ENCODE results near the gene KRT25. TPM values are rescaled to one million over a fixed set of nuclear protein-coding genes. Genes with fewer than 3 reads are reported as not detected.

Gene KRT25
- total and polyA plus RNA-seq, 2 of the 4 experiments (the other 2 are of a cell fraction) = not detected

GRCh38 chr17:40699371-40699770, 55.8 kb downstream of the KRT25 start:
- in situ Hi-C loops (cut with MboI; ENCODE audit: low sequenced_read_pairs) = no loop called here
- no peak overlapping the region for H3K4me2 ChIP-seq (ENCODE audit: low read depth, low read length)
- H3K4me1 ChIP-seq (ENCODE audit: control insufficient read depth, insufficient read depth, low read length) = no peaks in the 10 kb centered on the region
- peaks cover 61% of the 10 kb centered on the region for H3K27me3 ChIP-seq (ENCODE audit: control insufficient read depth, insufficient read depth, low read length)
- H2BK120ac ChIP-seq (ENCODE audit: low read depth, low read length) = no peak overlapping the region
- no peak overlapping the region for H2BK5ac ChIP-seq (ENCODE audit: low read depth, low read length, poor library complexity, severe bottlenecking)
- H3K4me3 ChIP-seq (ENCODE audit: insufficient read depth, low read depth, low read length) = no peak overlapping the region
- H3K9me3 ChIP-seq (ENCODE audit: control insufficient read depth, insufficient read depth, low read length) = no peaks in the 10 kb centered on the region; the same call in 1 of the 2 replicates
- no peak overlapping the region for H3K9ac ChIP-seq (ENCODE audit: low read depth, low read length)
- no peak overlapping the region for H3K23ac ChIP-seq (ENCODE audit: low read depth, low read length)
- ATAC-seq (ENCODE audit: low read depth) = no peak
- no peak overlapping the region for H2BK20ac ChIP-seq (ENCODE audit: low read depth, low read length)
- H3K4ac ChIP-seq (ENCODE audit: low read depth, low read length) = no peak overlapping the region
- dilution Hi-C loops (cut with HindIII; ENCODE audit: low sequenced_read_pairs, unreplicated experiment) = no loop called here
- no peaks in the 10 kb centered on the region for H3K79me1 ChIP-seq (ENCODE audit: low read depth in 1 of 2, low read length in 2 of 2)
- H2AK5ac ChIP-seq (ENCODE audit: low read depth, low read length) = no peak overlapping the region
- intact Hi-C loops (cut with micrococcal nuclease) = no loop called here
- H3K18ac ChIP-seq (ENCODE audit: low read depth, low read length) = no peak overlapping the region
- H4K5ac ChIP-seq (ENCODE audit: low read depth, low read length) = no peak overlapping the region
- no peak overlapping the region for H2AFZ ChIP-seq (replicated peaks; ENCODE audit: low read length, poor library complexity)
- 40% methylated on average over 1 of the region's 9 CpGs; no CpG with 5 or more reads in 1 of the 2 experiments for WGBS, 2 experiments (ENCODE audit: extremely low coverage in 2 of 2, insufficient read length in 1 of 2)
- ChIA-PET POLR2A (ENCODE audit: unreplicated experiment) (no interaction called here), CTCF (no interaction called here)
- H2AK9ac ChIP-seq (replicated peaks; ENCODE audit: low read depth, low read length, poor library complexity) = no peak overlapping the region
- H4K20me1 ChIP-seq (ENCODE audit: insufficient read depth, low read length) = no peaks in the 10 kb centered on the region
- H3K9me1 ChIP-seq (ENCODE audit: insufficient read depth, low read length) = no peaks in the 10 kb centered on the region
- no peak overlapping the region for H2BK15ac ChIP-seq (ENCODE audit: low read depth, low read length)
- no peak overlapping the region for H3K14ac ChIP-seq (replicated peaks; ENCODE audit: low read depth, low read length)
- TF ChIP-seq RAD21 (IDR thresholded peaks at IDR 0.05; ENCODE audit: low read length) = no peak
- TF ChIP-seq, protein P1, sequence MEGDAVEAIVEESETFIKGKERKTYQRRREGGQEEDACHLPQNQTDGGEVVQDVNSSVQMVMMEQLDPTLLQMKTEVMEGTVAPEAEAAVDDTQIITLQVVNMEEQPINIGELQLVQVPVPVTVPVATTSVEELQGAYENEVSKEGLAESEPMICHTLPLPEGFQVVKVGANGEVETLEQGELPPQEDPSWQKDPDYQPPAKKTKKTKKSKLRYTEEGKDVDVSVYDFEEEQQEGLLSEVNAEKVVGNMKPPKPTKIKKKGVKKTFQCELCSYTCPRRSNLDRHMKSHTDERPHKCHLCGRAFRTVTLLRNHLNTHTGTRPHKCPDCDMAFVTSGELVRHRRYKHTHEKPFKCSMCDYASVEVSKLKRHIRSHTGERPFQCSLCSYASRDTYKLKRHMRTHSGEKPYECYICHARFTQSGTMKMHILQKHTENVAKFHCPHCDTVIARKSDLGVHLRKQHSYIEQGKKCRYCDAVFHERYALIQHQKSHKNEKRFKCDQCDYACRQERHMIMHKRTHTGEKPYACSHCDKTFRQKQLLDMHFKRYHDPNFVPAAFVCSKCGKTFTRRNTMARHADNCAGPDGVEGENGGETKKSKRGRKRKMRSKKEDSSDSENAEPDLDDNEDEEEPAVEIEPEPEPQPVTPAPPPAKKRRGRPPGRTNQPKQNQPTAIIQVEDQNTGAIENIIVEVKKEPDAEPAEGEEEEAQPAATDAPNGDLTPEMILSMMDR (conservative IDR thresholded peaks at IDR 0.05; ENCODE audit: low read depth, low read length) = no peak
- no peak overlapping the region for H3K27ac ChIP-seq (ENCODE audit: insufficient read depth, low read length)
- H4K91ac ChIP-seq (ENCODE audit: insufficient read depth, low read depth, low read length) = no peak overlapping the region
- no peaks in the 10 kb centered on the region for H3K36me3 ChIP-seq (ENCODE audit: control insufficient read depth, insufficient read depth, low read length)
- H3K56ac ChIP-seq (ENCODE audit: extremely low read depth, insufficient read depth, low read length) = no peak overlapping the region
- no peak overlapping the region for H4K8ac ChIP-seq (ENCODE audit: low read depth in 2 of 2, low read length in 2 of 2)
- BruUV-seq (replicated peaks) = no TSS peak
- no peak for DNase-seq

Other genes with a start within 250 kb of the KRT25 start
- 0.28 and 0.36 TPM in 2 replicates for gene CCR7, start 189.9 kb downstream of the KRT25 start, total RNA-seq (2012; rRNA removed)
- gene CCR7, start 189.9 kb downstream of the KRT25 start, polyA plus RNA-seq (2012; rRNA removed) = 0.14 and 0.22 TPM in 2 replicates
- gene SMARCE1, start 107.5 kb downstream of the KRT25 start, total RNA-seq (2012; rRNA removed) = 119 and 169 TPM in 2 replicates
- gene SMARCE1, start 107.5 kb downstream of the KRT25 start, polyA plus RNA-seq (2012; rRNA removed) = 62.4 and 66.2 TPM in 2 replicates
- gene KRT222, start 90.2 kb downstream of the KRT25 start, total RNA-seq (2012; rRNA removed) = not detected in 2 replicates
- not detected in 2 replicates for gene KRT222, start 90.2 kb downstream of the KRT25 start, polyA plus RNA-seq (2012; rRNA removed)
- not detected in 2 replicates for gene KRT24, start 51.6 kb downstream of the KRT25 start, total RNA-seq (2012; rRNA removed)
- gene KRT24, start 51.6 kb downstream of the KRT25 start, polyA plus RNA-seq (2012; rRNA removed) = not detected in 2 replicates
- gene KRT26, start 16.9 kb upstream of the KRT25 start, total RNA-seq (2012; rRNA removed) = not detected in 2 replicates
- not detected in 2 replicates for gene KRT26, start 16.9 kb upstream of the KRT25 start, polyA plus RNA-seq (2012; rRNA removed)
- not detected in 2 replicates for gene KRT27, start 27.2 kb upstream of the KRT25 start, total RNA-seq (2012; rRNA removed)
- not detected in 2 replicates for gene KRT27, start 27.2 kb upstream of the KRT25 start, polyA plus RNA-seq (2012; rRNA removed)
- gene KRT28, start 44.6 kb upstream of the KRT25 start, total RNA-seq (2012; rRNA removed) = not detected in 2 replicates
- gene KRT28, start 44.6 kb upstream of the KRT25 start, polyA plus RNA-seq (2012; rRNA removed) = not detected in 2 replicates
- gene KRT10, start 67.3 kb upstream of the KRT25 start, total RNA-seq (2012; rRNA removed) = 0.18 and 1.1 TPM in 2 replicates
- gene KRT10, start 67.3 kb upstream of the KRT25 start, polyA plus RNA-seq (2012; rRNA removed) = 18.3 and 18.5 TPM in 2 replicates
- gene KRT12, start 111.9 kb upstream of the KRT25 start, total RNA-seq (2012; rRNA removed) = not detected in 2 replicates
- not detected in 2 replicates for gene KRT12, start 111.9 kb upstream of the KRT25 start, polyA plus RNA-seq (2012; rRNA removed)
- gene KRT20, start 129.9 kb upstream of the KRT25 start, total RNA-seq (2012; rRNA removed) = not detected in 2 replicates
- not detected in 2 replicates for gene KRT20, start 129.9 kb upstream of the KRT25 start, polyA plus RNA-seq (2012; rRNA removed)
- 0.28 and 0.36 TPM in 2 replicates for gene KRT23, start 182.3 kb upstream of the KRT25 start, total RNA-seq (2012; rRNA removed)
- 0.32 and 0.39 TPM in 2 replicates for gene KRT23, start 182.3 kb upstream of the KRT25 start, polyA plus RNA-seq (2012; rRNA removed)
- not detected in 2 replicates for gene KRT39, start 211.6 kb upstream of the KRT25 start, total RNA-seq (2012; rRNA removed)
- 0.15 TPM in 1 of 2 replicates, not detected in the other for gene KRT39, start 211.6 kb upstream of the KRT25 start, polyA plus RNA-seq (2012; rRNA removed)
- not detected in 2 replicates for gene KRT40, start 229.0 kb upstream of the KRT25 start, total RNA-seq (2012; rRNA removed)
- gene KRT40, start 229.0 kb upstream of the KRT25 start, polyA plus RNA-seq (2012; rRNA removed) = not detected in 2 replicates
- not detected in 2 replicates for gene KRTAP3-3, start 238.8 kb upstream of the KRT25 start, total RNA-seq (2012; rRNA removed)
- not detected in 2 replicates for gene KRTAP3-3, start 238.8 kb upstream of the KRT25 start, polyA plus RNA-seq (2012; rRNA removed)
- not detected in 2 replicates for gene KRTAP3-2, start 244.6 kb upstream of the KRT25 start, total RNA-seq (2012; rRNA removed)
- gene KRTAP3-2, start 244.6 kb upstream of the KRT25 start, polyA plus RNA-seq (2012; rRNA removed) = not detected in 2 replicates